Ishikawa (cell line): ENCODE measurements around the gene MYO5C.

ENCODE experiments used
- CEBPB ChIP-seq: IDR thresholded peaks from 2 replicates; pipeline ENCODE4 v1.6.1; 2012
- CREB1 ChIP-seq: IDR thresholded peaks from 2 replicates; pipeline ENCODE4 v1.6.1; 2012; ENCODE audit warnings: low read depth
- EGR1 ChIP-seq: IDR thresholded peaks from 2 replicates; pipeline ENCODE4 v1.6.1; 2012
- EP300 ChIP-seq: IDR thresholded peaks from 2 replicates; pipeline ENCODE4 v1.6.1; 2012; ENCODE audit warnings: borderline replicate concordance
- FOXM1 ChIP-seq: IDR thresholded peaks from 2 replicates; pipeline ENCODE4 v1.6.1; 2012; ENCODE audit warnings: low read depth, borderline replicate concordance
- NFIC ChIP-seq: IDR thresholded peaks from 2 replicates; pipeline ENCODE4 v1.6.1; 2012
- RAD21 ChIP-seq: IDR thresholded peaks from 2 replicates; pipeline ENCODE4 v1.6.1; 2012; ENCODE audit warnings: low read depth
- TAF1 ChIP-seq: IDR thresholded peaks from 2 replicates; pipeline ENCODE4 v1.6.1; 2012; ENCODE audit warnings: low read depth, mild to moderate bottlenecking
- TCF12 ChIP-seq: IDR thresholded peaks from 2 replicates; pipeline ENCODE4 v1.6.1; 2012; ENCODE audit warnings: low read depth
- TEAD4 ChIP-seq: IDR thresholded peaks from 2 replicates; pipeline ENCODE4 v1.6.1; 2012
- YY1 ChIP-seq: IDR thresholded peaks from 2 replicates; pipeline ENCODE4 v1.6.1; 2012; ENCODE audit warnings: low read depth
- ZBTB7A ChIP-seq: IDR thresholded peaks from 2 replicates; pipeline ENCODE4 v1.6.1; 2012; ENCODE audit warnings: low read depth
- TF ChIP-seq, protein P1 (sequence below): IDR thresholded peaks from 2 replicates; pipeline ENCODE4 v1.6.1; 2012; ENCODE audit warnings: low read depth, mild to moderate bottlenecking
- TF ChIP-seq, protein P2 (sequence below): IDR thresholded peaks from 2 replicates; pipeline ENCODE4 v1.6.1; 2012
- TF ChIP-seq, protein P3 (sequence below): IDR thresholded peaks from 2 replicates; pipeline ENCODE4 v1.6.1; 2012

Gene MYO5C

DNA sequence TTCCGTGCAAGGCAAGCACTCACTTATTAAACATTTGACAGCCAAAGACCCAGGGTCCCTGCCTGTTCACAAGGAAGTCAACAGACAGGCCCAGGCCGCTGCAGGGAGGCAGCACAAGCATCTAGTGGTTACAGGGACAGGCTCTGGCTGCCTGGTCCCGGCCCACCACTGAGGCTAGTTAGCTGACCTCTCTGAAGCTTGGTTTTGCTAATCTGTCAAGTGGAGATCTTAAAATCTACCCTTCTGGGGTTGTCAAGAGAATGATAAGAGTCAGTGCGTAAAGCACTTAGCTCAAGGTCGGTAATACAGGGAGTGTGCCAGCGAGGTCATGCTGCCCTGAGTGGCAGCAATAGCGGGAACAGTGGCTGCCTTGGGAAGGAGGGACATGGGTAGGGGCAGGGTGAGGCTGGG, 110.4 kb downstream of the MYO5C start:
- TF ChIP-seq NFIC (no peak), FOXM1 (no peak), TCF12 (no peak), CREB1 (no peak), EP300 (no peak), ZBTB7A (no peak), RAD21 (no peak), YY1 (no peak), TEAD4 (no peak), EGR1 (no peak), CEBPB (no peak), TAF1 (no peak)
- TF ChIP-seq, protein P1, sequence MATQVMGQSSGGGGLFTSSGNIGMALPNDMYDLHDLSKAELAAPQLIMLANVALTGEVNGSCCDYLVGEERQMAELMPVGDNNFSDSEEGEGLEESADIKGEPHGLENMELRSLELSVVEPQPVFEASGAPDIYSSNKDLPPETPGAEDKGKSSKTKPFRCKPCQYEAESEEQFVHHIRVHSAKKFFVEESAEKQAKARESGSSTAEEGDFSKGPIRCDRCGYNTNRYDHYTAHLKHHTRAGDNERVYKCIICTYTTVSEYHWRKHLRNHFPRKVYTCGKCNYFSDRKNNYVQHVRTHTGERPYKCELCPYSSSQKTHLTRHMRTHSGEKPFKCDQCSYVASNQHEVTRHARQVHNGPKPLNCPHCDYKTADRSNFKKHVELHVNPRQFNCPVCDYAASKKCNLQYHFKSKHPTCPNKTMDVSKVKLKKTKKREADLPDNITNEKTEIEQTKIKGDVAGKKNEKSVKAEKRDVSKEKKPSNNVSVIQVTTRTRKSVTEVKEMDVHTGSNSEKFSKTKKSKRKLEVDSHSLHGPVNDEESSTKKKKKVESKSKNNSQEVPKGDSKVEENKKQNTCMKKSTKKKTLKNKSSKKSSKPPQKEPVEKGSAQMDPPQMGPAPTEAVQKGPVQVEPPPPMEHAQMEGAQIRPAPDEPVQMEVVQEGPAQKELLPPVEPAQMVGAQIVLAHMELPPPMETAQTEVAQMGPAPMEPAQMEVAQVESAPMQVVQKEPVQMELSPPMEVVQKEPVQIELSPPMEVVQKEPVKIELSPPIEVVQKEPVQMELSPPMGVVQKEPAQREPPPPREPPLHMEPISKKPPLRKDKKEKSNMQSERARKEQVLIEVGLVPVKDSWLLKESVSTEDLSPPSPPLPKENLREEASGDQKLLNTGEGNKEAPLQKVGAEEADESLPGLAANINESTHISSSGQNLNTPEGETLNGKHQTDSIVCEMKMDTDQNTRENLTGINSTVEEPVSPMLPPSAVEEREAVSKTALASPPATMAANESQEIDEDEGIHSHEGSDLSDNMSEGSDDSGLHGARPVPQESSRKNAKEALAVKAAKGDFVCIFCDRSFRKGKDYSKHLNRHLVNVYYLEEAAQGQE: no peak
- TF ChIP-seq, protein P2, sequence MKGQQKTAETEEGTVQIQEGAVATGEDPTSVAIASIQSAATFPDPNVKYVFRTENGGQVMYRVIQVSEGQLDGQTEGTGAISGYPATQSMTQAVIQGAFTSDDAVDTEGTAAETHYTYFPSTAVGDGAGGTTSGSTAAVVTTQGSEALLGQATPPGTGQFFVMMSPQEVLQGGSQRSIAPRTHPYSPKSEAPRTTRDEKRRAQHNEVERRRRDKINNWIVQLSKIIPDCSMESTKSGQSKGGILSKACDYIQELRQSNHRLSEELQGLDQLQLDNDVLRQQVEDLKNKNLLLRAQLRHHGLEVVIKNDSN: no peak
- TF ChIP-seq, protein P3, sequence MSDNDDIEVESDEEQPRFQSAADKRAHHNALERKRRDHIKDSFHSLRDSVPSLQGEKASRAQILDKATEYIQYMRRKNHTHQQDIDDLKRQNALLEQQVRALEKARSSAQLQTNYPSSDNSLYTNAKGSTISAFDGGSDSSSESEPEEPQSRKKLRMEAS: no peak

DNA sequence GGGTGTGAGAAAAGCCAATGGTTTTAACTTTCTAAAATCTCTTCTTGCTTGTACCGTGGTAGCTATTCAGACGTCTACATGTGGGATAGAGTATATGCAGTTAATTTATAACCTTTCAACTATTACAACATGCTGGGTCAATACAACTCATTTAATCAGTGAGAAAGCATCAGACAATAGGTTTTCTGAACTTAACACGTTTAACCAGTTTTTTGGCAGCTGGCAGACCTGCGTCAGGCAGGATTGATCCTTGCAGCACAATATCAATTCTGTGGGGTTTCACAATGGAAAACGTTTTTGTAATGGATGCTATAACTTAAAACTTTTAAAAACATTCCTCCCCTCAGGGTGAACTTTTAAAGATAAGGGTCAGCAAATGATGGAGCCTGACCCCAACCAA, 110.9 kb downstream of the MYO5C start:
- TF ChIP-seq RAD21 (no peak), FOXM1 (no peak), NFIC (no peak), EP300 (no peak), YY1 (no peak), ZBTB7A (no peak), TCF12 (no peak)
- TF ChIP-seq, protein P3: no peak

DNA sequence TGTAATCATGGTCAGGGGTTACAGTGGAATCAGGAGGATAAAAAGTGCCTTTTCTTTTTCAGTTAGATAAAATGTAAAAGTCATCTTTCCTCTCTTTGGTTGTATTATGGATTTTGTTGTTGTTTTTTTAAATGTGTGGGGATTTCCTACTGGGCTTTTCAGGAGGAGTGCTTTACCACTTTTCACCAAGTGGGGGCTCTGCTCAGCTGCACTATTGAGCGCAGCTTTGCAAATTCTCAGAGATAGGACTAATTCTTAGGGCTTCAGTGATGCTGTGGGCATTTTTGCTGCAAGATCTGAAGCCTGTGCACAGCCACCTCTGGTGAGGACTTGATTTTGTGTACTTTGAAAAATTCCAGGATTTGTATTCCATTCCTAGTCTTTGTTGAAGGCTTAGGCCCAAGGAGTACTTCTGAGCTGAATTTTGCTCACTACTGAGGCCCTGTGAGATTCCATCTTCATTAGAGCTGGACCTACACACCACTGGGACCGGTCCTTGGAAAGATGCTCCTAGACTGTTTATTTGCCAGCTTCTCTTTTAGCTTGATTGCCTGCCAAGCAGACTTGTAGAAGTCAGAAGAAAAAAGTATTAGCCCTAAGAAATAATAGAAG, 111.9 kb downstream of the MYO5C start:
- TF ChIP-seq RAD21: peak; percentile 33; the same call in 1 of the 2 replicates
- no peak for TF ChIP-seq YY1
- no peak for TF ChIP-seq CEBPB

DNA sequence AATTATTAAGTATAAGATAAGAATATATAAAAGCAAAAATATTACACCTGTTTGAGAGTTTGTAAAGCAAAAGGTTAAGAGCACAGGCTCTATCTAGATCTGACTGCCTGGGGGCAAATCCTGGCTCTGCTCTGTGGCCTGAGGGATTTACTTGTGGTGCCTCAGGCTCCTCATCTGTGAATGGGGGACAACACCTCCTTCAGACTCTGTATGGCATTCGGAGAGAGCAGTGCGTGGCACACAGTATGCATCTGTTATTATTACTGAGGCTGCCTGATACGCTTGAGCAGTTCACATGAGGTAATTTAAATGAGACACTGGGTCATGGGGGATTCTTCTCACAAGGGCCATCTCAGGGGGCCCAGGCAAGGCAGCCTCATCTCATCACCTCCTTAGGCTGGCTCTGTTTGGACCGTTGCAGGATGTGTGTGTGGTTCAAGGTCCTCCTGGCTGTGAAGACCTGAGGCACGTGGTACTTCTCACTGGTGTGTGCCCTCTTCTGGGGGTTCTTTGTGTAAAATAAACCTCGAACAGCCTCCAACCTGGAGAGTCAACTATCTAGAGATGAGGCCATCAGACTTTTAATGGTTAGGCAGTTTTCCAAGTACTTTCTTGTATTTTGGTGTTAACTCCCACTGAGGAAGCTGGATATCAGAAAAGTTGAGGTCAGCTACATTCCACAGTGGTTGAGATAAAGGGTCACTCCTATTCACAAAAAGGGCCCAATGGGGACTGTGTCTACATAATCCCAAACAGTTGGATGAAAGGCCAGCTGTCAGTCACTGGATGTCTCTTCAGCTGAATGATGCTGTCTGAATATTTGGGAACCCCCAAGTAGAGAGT, 113.4 kb downstream of the MYO5C start:
- TF ChIP-seq TEAD4 (no peak), TAF1 (no peak), NFIC (no peak), TCF12 (no peak), CEBPB (no peak), ZBTB7A (no peak), EGR1 (no peak), RAD21 (no peak), FOXM1 (no peak), CREB1 (no peak), EP300 (no peak), YY1 (no peak)
- TF ChIP-seq, protein P3: no peak
- TF ChIP-seq, protein P2: no peak
- TF ChIP-seq, protein P1: no peak

DNA sequence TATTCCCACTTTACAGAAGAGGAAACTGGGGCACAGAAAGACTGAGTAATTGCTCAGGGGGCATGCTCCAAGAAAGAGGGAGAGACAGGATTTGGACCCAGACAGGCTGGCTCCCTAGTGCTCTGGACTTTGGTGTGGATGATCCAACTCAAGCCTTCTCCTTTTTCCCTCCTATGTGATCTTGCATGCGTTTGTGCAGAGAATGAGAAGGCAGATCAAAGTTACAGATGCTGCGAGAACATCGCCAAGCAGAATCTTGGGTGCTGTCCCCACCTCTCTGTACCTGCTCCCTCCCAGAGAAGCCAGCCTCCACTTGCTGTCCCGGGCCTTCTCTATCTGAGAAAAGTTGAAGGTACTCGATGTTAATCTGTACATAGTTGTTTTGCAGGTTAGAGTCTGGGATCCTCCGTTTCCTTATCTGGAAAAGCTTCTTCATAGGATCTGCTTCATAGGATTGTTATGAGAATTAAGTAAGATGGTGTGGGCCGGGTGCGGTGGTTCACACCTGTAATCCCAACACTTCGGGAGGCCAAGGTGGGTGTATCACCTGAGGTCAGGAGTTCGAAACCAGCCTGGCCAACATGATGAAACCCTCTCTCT, 114.7 kb downstream of the MYO5C start:
- no peak for TF ChIP-seq ZBTB7A
- TF ChIP-seq YY1: no peak
- TF ChIP-seq, protein P1: no peak
- no peak for TF ChIP-seq TCF12
- TF ChIP-seq EP300: no peak
- TF ChIP-seq FOXM1: no peak
- TF ChIP-seq RAD21: no peak
- no peak for TF ChIP-seq TEAD4
- TF ChIP-seq, protein P2: no peak
- TF ChIP-seq NFIC: no peak
- no peak for TF ChIP-seq TAF1
- TF ChIP-seq, protein P3: no peak
- no peak for TF ChIP-seq CEBPB
- TF ChIP-seq CREB1: no peak
- TF ChIP-seq EGR1: no peak
